Thyroid gland (tissue), 4 donors: ENCODE data around the gene REC8.

Experiments
- POLR2A ChIP-seq, 2 donors: fragments of 450-650 bp; IDR thresholded peaks; one replicate each; pipeline ENCODE4 v1.6.1; 2017; ENCODE audit warnings: antibody characterized with exemption in 2 of 2, mild to moderate bottlenecking in 2 of 2, moderate library complexity in 1 of 2
- TF ChIP-seq, protein P1 (sequence below), 6 experiments: fragments of 200-600 bp in 3 of 6; fragments of 450-650 bp in 3 of 6; sonication (generic) in 3 of 6; IDR thresholded peaks; one replicate each; pipeline ENCODE4 v1.5.1; 2016 to 2019; ENCODE audit warnings: antibody characterized with exemption in 6 of 6, mild to moderate bottlenecking in 2 of 6, inconsistent platforms in 1 of 6, moderate library complexity in 1 of 6

GRCh38 chr14:24151404-24152080 is 20.3 kb upstream of the REC8 start:
- TF ChIP-seq, protein P1, sequence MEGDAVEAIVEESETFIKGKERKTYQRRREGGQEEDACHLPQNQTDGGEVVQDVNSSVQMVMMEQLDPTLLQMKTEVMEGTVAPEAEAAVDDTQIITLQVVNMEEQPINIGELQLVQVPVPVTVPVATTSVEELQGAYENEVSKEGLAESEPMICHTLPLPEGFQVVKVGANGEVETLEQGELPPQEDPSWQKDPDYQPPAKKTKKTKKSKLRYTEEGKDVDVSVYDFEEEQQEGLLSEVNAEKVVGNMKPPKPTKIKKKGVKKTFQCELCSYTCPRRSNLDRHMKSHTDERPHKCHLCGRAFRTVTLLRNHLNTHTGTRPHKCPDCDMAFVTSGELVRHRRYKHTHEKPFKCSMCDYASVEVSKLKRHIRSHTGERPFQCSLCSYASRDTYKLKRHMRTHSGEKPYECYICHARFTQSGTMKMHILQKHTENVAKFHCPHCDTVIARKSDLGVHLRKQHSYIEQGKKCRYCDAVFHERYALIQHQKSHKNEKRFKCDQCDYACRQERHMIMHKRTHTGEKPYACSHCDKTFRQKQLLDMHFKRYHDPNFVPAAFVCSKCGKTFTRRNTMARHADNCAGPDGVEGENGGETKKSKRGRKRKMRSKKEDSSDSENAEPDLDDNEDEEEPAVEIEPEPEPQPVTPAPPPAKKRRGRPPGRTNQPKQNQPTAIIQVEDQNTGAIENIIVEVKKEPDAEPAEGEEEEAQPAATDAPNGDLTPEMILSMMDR (IDR thresholded peaks at IDR 0.05) = no peak
- TF ChIP-seq POLR2A (IDR thresholded peaks at IDR 0.05) = no peak
